HG02885 (cell line): ENCODE measurements around the gene HLA-G.
"Not testable (repeated sequence)": the region's sequence is repeated elsewhere in the genome, so short reads cannot be mapped to it uniquely, and the experiment has no call there.

Experiments
- ATAC-seq: cut with Tn5 transposase; IDR thresholded peaks from one replicate; pipeline ENCODE4 v1.9.1; 2021; ENCODE audit warnings: mild to moderate bottlenecking; ENCODE audit not compliant: unreplicated experiment, poor library complexity

The HLA-G gene

DNA sequence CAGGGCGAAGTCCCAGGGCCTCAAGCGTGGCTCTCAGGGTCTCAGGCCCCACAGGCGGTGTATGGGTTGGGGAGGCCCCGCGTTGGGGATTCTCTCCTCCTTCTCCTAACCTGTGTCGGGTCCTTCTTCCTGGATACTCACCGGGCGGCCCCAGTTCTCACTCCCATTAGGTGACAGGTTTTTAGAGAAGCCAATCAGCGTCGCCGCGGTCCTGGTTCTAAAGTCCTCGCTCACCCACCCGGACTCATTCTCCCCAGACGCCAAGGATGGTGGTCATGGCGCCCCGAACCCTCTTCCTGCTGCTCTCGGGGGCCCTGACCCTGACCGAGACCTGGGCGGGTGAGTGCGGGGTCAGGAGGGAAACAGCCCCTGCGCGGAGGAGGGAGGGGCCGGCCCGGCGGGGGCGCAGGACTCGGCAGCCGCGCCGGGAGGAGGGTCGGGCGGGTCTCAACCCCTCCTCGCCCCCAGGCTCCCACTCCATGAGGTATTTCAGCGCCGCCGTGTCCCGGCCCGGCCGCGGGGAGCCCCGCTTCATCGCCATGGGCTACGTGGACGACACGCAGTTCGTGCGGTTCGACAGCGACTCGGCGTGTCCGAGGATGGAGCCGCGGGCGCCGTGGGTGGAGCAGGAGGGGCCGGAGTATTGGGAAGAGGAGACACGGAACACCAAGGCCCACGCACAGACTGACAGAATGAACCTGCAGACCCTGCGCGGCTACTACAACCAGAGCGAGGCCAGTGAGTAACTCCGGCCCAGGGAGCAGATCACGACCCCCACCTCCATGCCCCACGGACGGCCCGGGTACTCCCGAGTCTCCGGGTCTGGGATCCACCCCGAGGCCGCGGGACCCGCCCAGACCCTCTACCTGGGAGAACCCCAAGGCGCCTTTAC lies at the start of gene HLA-G:
HLA-G (plus strand) TSS at position 247 of the 892 bp plus-strand sequence; CDS start at position 267, 20 bp downstream.
- no peak for ATAC-seq

DNA sequence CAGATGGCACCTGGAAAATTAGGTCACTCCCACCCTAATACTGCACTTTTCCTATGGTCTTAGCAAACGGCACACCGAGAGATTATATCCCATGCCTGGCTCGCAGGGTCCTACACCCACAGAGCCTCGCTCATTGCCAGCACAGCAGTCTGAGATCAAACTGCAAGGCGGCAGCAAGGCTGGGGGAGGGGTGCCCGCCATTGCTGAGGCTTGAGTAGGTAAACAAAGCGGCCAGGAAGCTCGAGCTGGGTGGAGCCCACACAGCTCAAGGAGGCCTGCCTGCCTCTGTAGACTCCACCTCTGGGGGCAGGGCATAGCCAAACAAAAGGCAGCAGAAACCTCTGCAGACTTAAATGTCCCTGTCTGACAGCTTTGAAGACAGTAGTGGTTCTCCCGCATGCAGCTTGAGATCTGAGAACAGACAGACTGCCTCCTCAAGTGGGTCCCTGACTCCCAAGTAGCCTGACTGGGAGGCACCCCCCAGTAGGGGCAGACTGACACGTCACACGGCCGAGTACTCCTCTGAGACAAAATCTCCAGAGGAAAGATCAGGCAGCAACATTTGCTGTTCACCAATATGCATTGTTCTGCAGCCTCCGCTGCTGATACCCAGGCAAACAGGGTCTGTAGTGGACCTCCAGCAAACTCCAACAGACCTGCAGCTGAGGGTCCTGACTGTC lies 47.5 kb upstream of the HLA-G start:
- not testable (repeated sequence) for ATAC-seq

- ATAC-seq: no peak
Measured at GRCh38 chr6:29789176-29789575, 38.4 kb upstream of the HLA-G start.

DNA sequence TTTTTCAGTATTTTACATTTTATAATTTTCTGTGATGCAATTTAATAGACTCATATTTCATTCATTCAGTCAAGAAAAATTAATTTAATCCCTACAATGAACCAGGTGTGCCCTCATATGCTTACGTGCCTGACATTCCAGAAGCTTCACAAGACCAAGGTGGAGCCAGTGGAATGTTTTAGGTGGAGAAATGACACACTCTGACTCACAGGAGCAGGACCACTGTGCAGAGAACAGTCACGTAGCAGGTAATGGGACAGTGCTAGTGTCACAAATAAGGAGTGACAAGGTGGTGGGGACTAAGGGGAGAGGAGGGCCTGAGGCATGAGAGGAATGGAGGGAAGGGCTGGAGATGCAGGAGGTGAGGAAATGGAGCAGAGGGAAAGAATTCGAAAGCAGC lies 37.0 kb upstream of the HLA-G start:
- ATAC-seq: no peak

DNA sequence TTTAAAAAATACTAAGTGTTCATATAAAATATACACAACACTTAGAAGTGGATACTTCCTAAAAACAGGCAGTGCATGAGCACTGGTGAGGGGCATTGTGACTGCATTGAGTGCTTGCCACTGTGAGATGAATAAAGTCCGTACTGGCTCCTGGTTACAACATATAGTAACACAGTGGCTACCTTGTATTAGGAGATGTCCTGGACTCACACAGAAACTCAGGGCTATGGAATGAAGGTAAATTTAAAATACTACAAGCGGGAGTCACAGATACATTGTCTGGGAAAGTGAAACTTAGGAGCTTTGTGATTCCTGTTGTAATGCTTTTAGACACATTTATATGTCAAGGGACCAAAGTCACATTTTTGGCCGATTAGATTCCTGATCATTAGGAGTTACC lies 36.5 kb upstream of the HLA-G start:
- no peak for ATAC-seq

GRCh38 chr6:29791786-29792122 lies 35.9 kb upstream of the HLA-G start:
- ATAC-seq: no peak

DNA sequence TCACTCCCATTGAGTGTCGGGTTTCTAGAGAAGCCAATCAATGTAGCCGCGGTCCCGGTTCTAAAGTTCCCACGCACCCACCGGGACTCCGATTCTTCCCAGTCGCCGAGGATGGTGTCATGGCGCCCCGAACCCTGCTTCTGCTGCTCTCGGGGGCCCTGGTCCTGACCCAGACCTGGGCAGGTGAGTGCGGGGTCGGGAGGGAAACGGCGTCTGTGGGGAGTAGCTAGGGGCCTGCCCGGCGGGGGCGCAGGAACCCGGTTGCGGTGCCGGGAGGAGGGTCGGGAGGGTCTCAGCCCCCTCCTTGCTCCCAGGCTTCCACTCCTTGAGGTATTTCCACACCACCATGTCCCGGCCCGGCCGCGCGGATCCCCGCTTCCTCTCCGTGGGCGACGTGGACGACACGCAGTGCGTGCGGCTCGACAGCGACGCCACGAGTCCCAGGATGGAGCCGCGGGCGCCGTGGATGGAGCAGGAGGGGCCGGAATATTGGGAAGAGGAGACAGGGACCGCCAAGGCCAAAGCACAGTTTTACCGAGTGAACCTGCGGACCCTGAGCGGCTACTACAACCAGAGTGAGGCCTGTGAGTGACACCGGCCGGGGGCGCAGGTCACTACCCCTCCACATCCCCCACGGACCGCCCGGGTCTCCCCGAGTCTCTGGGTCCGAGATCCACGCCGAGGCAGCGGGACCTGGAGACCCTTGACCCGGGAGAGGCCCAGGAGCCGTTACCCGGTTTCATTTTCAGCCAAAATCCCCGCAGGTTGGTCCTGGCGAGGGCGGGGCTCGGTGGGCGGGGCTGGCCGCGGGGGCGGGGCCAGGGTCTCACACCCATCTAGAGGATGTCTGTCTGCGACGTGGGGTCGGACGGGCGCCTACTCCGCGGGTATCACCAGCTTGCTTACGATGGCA lies 35.2 kb upstream of the HLA-G start:
- ATAC-seq: peak; percentile 56

GRCh38 chr6:29793036-29793356 lies 34.6 kb upstream of the HLA-G start:
- no peak for ATAC-seq

DNA sequence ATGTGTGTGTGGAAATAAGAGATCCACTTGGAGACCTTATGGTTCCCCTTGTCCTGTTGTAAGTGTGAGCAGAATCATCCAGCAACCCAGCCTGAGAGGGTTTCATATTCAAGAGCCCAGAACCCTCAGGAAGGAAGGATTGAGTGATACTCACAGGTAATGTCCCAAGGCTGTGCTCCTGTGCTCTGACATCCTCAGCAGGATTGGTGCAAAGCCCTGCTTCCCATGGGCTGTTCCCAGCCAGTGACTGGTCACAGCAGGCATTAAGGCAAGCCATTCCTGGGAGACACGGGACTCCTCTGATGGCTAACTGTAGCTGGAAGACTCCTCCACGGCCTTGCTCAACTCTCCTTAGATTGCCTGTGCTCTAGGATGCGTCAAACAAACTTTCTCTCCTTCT lies 33.8 kb upstream of the HLA-G start:
- no peak for ATAC-seq

DNA sequence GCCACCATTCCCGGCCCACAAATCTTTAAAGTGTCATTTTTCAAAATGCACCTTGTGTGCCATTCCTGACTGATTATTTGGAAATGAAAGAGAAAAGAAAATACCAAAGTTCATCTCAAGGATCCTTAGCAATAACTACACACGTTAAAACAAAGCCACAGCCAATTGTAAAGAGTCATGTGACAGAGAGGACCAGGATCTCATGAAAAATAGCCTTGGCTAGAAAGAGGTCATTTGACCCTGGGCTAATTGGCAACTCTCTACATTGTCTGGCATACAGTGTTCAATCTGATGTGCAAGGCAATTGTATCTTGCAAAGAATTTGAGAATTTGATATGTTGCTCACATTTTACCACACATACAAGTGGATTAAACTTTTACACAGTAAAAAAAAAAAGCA lies 31.6 kb upstream of the HLA-G start:
- ATAC-seq: no peak

- no peak for ATAC-seq
Measured at GRCh38 chr6:29797135-29797534, 30.5 kb upstream of the HLA-G start.

- ATAC-seq: no peak
Measured at GRCh38 chr6:29797966-29798365, 29.7 kb upstream of the HLA-G start.

DNA sequence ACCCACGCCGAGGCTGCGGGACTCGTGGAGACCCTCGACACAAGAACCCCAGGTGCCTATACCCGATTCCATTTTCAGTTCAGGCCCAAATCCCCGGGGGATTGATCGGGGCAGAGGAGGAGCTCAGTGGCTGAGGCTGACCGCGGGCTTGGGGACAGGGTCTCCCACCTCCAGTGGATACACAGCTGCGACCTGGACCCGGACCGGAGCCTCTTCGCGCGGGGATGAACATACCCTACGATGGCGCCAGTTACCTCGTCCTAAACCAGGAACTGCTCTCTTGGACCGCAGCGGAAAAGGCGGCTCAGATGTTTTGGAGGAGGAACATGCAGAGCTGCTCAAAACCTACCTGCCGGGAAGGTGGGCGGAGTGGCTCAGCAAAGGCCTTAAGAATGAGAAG lies 27.4 kb upstream of the HLA-G start:
- ATAC-seq: no peak

DNA sequence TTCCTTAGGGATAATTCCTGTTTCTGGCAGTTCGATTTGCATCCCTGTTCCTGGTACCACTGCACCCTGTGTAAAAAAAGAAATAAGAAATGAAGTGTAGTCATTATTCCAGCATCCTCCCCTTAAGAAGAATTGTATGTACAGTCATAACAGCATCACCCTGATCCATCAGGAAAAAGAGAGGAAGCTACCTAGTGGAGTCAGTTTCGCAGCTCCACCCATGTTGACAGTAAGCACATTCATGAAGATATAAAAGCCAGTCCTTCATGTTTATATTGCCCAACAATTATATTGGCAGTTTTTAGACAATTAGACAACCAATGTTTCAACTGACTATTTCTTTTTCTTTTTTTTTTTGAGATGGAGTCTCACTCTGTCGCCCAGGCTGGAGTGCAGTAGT lies 21.2 kb upstream of the HLA-G start:
- no peak for ATAC-seq

GRCh38 chr6:29809249-29809648 lies 18.4 kb upstream of the HLA-G start:
- ATAC-seq: no peak

DNA sequence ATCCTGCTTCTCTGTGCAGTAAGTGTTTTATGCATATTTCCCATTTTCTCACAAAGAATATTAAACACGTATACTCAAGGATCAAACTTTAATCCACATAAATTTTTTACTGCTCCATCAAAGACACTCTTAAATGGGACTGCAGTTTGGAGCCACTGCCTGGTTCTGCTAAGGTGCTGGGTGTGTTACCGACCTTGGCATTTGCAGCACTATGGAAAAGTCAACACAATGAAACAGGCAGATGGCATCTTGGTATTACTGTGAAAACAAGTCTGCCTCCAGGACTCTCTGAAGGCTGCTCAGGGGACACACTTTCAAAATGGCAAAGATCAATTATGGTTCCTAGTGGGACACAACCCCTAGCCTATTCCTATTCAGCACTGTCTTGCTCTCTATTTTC lies 17.3 kb upstream of the HLA-G start:
- no peak for ATAC-seq

- no peak for ATAC-seq
Measured at GRCh38 chr6:29811377-29811776, 16.2 kb upstream of the HLA-G start.

DNA sequence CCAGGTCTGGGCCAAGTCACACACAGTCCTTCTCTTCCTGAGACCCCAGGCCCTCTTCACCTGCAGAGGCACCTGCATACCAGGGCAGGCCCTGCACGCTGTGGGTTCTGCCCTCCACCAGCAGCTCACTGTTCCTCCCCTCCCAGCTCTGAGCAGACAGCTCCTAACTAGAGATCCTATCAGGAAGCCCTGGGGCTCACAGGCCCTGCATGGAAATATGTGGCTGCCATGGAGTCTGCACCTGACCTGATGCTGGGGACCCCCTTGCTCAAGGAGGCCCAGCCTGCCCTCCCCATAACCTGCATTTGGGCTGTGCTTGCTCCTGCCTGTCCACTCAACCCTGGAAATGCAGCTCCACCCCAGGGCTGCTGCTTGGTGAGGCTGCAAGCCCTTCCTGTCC lies 14.6 kb upstream of the HLA-G start:
- ATAC-seq: no peak

- ATAC-seq: no peak
Measured at GRCh38 chr6:29813809-29814208, 13.8 kb upstream of the HLA-G start.

- no peak for ATAC-seq
Measured at GRCh38 chr6:29814379-29815117, 13.1 kb upstream of the HLA-G start.
